K562 (cell line): Measurements from ENCODE around the gene TP53I13.

Experiments
- BRD4 ChIP-seq: fragments of 200-600 bp; sonication (generic); IDR thresholded peaks from 2 replicates; pipeline ENCODE4 v1.6.1; 2017; ENCODE audit warnings: inconsistent platforms
- CEBPG ChIP-seq, 3 experiments: fragments of 200-800 bp in 1 of 3; sonication (Bioruptor generic) in 1 of 3; sonication (generic) in 1 of 3; formaldehyde crosslinking in 1 of 3; IDR thresholded peaks in 2 of 3; conservative IDR thresholded peaks in 1 of 3; 2 replicates each; pipeline versions ENCODE4 v1.6.1 to v1.8.0; 2016 to 2022; ENCODE audit warnings: missing compliant biosample characterization in 2 of 3, missing genetic modification characterization in 2 of 3, mild to moderate bottlenecking in 1 of 3, missing genetic modification reagents in 1 of 3
- CREM ChIP-seq: IDR thresholded peaks from 2 replicates; pipeline ENCODE4 v1.6.1; 2014; ENCODE audit warnings: antibody characterized with exemption, low read depth
- CTCF ChIP-seq, 3 experiments: IDR thresholded peaks in 2 of 3; conservative IDR thresholded peaks in 1 of 3; 2 replicates each; pipeline ENCODE4 v1.5.1; 2011 to 2012; ENCODE audit warnings: low read length in 3 of 3, mild to moderate bottlenecking in 3 of 3, control low read depth in 2 of 3, improper control_type of control experiment in 1 of 3, inconsistent platforms in 1 of 3, low read depth in 1 of 3, mixed read lengths in 1 of 3, moderate library complexity in 1 of 3; ENCODE audit not compliant: insufficient read depth in 2 of 3
- MCM3 ChIP-seq: fragments of 450-650 bp; IDR thresholded peaks from 2 replicates; pipeline ENCODE4 v1.6.1; 2016
- NR2C2 ChIP-seq, 2 experiments: fragments of 200-800 bp in 1 of 2; sonication (Bioruptor generic) in 1 of 2; sonication (generic) in 1 of 2; formaldehyde crosslinking in 1 of 2; IDR thresholded peaks; 2 replicates each; pipeline versions ENCODE4 v1.6.1 to v1.8.0; 2016 to 2022; ENCODE audit warnings: mild to moderate bottlenecking in 1 of 2, missing compliant biosample characterization in 1 of 2, missing genetic modification characterization in 1 of 2, missing genetic modification reagents in 1 of 2
- TFAP4 ChIP-seq: sonication (generic); formaldehyde crosslinking; IDR thresholded peaks from 2 replicates; pipeline ENCODE4 v1.8.0; 2022; ENCODE audit warnings: missing genetic modification reagents, mild to moderate bottlenecking, moderate library complexity, borderline replicate concordance
- YY1 ChIP-seq, 3 experiments: IDR thresholded peaks; 2 replicates each; pipeline ENCODE4 v1.6.1; 2011; ENCODE audit warnings: low read length in 2 of 3, mild to moderate bottlenecking in 2 of 3, moderate library complexity in 2 of 3, borderline replicate concordance in 1 of 3, control low read depth in 1 of 3, low read depth in 1 of 3; ENCODE audit not compliant: insufficient read depth in 3 of 3, insufficient replicate concordance in 2 of 3, control insufficient read depth in 1 of 3, insufficient read length in 1 of 3; ENCODE audit errors: extremely low read depth in 1 of 3
- ZBTB2 ChIP-seq: fragments of 450-650 bp; IDR thresholded peaks from 2 replicates; pipeline ENCODE4 v1.6.1; 2016; ENCODE audit warnings: antibody characterized with exemption
- ZBTB8A ChIP-seq: fragments of 450-650 bp; IDR thresholded peaks from 2 replicates; pipeline ENCODE4 v1.6.1; 2018; ENCODE audit warnings: mild to moderate bottlenecking, moderate library complexity; ENCODE audit not compliant: partially characterized antibody
- ZNF24 ChIP-seq: fragments of 450-650 bp; IDR thresholded peaks from 2 replicates; pipeline ENCODE4 v1.6.1; 2016

GRCh38 chr17:29526322-29526721, 42.2 kb upstream of the TP53I13 start:
- TF ChIP-seq CTCF (IDR thresholded peaks at IDR 0.05 in 2 of 3, conservative IDR thresholded peaks at IDR 0.05 in 1 of 3; ENCODE audit: insufficient read depth in 2 of 3, low read depth in 1 of 3, low read length in 3 of 3): no peak
- TF ChIP-seq CREM: no peak
- TF ChIP-seq YY1 (IDR thresholded peaks at IDR 0.05; ENCODE audit: borderline replicate concordance in 1 of 3, control insufficient read depth in 1 of 3, extremely low read depth in 1 of 3, insufficient read depth in 3 of 3, insufficient read length in 1 of 3, insufficient replicate concordance in 2 of 3, low read depth in 1 of 3, low read length in 2 of 3): no peak
- no peak for TF ChIP-seq ZBTB2
- TF ChIP-seq MCM3: no peak
- no peak for TF ChIP-seq NR2C2 (CRISPR knock-in tag; IDR thresholded peaks at IDR 0.05)
- no peak for TF ChIP-seq NR2C2 (tag; IDR thresholded peaks at IDR 0.05)
- no peak for TF ChIP-seq TFAP4 (CRISPR knock-in tag)
- TF ChIP-seq ZBTB8A: no peak
- TF ChIP-seq ZNF24: no peak
- TF ChIP-seq BRD4: no peak
- TF ChIP-seq CEBPG (CRISPR knock-in tag; IDR thresholded peaks at IDR 0.05): no peak
- no peak for TF ChIP-seq CEBPG (tag; conservative IDR thresholded peaks at IDR 0.05 in 1 of 2, IDR thresholded peaks at IDR 0.05 in 1 of 2)
